ENCODE data around the gene NOL3.
A peak's percentile ranks its signal among the peaks of the same experiment; 100 is the strongest.

The NOL3 gene

DNA sequence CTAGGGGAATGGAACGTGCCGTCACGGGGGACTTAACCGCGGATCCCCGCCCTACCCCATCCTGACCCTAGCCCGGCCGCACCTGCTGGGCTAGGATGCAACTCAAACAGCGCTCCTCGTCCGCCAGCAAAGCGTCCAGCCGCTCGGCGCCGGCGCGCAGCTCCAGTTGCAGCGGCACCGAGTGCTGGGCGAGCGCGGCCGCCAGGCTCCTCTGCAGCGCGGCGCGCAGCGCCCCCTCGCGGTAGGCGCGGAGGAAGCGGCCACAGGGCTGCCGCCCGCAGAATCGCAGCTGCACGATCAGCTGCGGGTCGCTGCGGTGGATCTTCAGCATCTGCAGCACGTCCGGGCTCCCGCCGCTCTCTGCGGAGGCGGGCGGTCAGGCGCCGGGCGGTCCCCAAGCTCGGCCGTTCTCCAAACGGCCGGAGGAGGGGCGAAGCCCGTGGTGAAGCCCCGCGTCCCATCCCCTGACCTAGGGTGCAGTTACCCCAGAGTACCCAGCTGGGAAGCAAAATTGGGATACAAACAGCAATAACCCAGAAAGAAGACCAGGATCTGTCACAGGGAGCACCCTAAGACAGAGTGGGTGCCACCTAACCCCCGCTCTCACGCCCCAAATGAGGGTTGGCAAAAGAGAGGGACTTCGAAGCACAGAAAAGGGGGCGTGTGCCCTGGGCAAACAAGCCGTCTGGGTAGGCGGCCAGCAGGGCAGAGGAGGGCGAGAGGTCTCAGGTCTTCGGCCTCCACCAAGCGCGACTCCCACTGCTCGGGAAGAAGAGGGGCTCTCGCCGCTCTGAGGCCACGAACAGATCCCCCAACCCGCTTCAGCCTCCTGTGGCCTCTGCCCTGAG lies 14.8 kb upstream of the NOL3 start:
- peak; percentile 74 for DNase-seq (ENCODE audit: low spot score)

DNA sequence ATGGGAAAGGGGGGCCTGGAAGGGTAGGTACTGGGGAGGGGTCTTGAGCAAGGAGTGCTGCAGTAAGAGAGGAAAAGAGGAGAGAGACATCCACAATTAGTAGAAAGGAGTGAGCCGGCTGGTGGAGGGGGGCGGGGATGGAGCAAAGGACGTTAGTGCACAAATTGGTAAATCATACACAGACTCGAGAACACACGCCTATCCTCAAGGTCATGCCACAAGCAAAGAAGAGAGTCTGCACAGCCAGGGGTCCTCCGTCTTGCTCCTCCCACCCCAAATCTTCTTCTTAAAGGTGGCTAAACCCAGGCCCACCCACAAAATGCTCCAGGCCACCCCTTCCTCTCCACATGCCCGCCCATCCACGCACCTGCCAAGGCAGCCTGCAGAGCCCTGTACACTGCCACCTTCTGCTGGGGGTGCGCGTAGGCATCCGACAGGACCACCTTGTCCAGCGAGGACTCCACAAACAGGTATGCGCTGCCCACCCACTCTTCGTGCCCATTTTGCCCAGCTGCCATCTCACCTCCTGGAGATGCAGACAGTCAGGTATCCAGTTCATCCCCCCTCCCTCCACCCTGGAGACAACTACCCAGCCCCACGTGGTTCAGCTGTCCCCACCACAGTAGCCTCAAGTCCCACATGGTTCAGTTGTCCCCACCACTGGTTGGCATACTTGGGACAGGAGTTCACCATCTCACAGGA lies 14.0 kb upstream of the NOL3 start:
- no peak for DNase-seq (ENCODE audit: low spot score)

DNA sequence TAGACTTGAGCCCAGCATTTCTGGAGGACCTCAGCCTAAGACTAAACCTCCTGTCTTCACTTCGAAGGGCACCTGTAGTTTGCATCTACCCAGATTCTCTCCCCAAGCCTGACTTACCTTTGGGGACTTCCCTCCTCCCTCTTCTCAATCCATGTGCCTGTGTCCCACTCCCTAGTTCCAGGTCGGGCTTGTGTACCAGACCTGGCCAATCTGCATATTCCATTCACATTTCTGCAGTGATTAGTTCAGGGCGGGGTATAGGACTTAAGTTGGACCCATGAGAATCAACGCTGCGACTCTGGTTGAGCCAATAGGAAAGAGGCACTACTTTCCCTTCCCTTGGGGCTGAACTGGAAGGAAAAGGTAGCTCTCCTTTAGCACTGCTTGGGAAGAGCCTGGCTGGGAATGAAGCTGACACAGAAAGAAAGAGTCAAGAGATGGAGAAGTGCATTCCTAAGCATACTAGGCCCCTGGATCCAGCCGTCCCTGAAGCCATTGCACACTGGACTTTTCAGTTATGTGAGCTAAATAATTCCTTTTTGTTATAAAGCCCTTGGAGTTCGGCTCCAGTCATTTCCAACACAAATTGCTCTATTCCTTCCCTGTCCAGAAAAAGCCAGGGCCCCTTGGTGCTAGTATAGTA lies 13.1 kb upstream of the NOL3 start:
- no peak for DNase-seq (ENCODE audit: low spot score)

DNA sequence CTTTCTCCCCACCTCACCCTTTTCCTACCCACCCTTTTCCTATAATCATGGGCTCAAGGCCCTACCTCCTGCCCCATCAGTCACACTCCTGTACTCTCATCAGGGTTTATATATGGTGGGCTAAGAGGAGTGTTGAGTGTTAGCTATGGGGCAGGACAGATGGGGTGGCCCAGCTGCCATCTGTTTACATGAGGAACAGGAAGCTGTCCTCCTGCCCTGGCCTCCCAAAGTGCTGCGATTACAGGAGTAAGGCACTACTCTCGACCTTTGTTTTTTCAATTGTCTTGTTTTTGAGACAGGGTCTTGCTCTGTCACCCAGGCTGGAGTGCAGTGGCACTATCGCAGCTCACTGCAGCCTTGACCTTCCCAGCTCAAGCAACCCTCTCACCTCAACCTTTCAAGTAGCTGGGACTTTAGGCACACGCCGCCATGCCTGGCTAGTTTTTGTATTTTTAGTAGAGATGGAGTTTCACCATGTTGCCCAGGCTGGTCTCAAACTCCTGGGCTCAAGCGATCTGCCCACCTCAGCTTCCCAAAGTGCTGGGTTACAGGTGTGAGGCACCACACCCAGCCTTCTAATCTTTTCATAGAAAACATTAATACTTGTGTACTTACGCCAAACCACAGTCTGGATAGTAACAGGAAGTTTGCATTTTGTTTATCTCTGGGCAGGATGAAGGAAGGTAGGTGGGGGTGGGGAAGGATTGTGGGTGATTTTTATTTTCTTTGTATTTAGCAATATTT lies 12.3 kb upstream of the NOL3 start:
- DNase-seq (ENCODE audit: low spot score): no peak

DNA sequence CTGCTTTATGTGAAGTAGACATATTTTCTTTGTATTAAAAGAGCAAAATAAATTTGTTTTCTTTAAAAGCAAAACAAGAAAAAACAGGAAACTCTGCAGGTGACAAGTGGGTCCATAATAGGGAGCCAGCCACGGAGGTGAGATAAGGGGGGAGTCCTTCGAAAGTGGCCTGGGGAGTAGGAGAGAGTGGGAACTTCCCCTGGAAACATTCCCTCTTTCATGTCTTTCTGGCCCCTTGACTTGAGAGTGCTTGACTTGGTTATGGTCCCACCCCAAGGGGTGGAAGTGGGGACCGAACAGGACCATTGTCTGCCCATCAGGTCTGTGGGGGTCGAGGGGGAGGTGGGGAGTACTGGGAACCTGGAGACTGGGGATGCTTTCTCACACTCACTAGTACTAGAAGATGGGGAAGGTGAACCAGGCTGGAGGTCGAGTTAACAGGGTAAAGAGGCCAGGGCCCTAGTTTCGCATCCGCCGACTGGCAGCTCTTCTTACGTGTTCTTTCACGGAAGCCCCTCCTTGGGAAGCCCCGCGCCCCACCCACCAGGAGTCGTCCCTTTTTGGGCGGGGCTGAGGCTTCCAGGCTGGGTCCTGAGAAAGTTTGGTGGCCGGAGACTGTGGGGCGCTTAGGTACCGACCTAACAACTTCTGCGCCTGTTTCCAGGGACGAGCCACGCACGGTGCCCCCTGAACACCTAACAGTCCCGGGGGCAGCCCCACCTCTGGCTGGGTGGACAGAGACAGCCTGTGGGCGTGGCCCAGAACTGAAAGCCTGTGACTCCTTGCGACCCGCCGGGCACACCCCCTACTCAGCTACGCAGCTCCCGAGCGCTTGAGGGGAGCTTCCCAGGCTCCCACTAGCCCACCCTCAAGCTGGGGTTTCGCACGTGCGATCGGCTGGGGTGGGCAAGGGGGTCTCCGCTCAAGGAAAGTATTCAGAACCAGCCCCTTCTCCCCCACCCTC lies 11.4 kb upstream of the NOL3 start:
- peak; percentile 42 for DNase-seq (ENCODE audit: low spot score)

DNA sequence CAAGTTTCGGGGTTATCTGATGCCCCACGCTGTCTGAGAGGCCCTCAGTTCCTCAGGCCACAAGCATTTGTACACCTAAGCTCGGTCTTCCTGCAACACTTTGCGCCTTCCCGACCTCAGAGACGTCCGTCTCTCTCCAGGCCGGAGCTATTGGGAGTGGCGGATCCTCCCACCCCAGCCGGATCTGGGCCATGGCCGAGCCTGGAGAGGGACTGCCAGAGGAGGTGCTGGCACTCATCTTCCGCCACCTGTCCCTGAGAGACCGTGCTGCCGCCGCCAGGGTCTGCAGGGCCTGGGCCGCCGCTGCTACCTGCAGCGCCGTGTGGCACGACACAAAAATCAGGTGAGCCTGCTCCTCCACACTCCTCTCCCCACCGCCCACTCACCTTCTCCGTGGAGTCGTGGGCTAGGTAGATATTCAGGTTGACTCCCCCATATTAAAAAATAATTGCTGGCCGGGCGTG lies 8.7 kb upstream of the NOL3 start:
- DNase-seq (ENCODE audit: low spot score): no peak

DNA sequence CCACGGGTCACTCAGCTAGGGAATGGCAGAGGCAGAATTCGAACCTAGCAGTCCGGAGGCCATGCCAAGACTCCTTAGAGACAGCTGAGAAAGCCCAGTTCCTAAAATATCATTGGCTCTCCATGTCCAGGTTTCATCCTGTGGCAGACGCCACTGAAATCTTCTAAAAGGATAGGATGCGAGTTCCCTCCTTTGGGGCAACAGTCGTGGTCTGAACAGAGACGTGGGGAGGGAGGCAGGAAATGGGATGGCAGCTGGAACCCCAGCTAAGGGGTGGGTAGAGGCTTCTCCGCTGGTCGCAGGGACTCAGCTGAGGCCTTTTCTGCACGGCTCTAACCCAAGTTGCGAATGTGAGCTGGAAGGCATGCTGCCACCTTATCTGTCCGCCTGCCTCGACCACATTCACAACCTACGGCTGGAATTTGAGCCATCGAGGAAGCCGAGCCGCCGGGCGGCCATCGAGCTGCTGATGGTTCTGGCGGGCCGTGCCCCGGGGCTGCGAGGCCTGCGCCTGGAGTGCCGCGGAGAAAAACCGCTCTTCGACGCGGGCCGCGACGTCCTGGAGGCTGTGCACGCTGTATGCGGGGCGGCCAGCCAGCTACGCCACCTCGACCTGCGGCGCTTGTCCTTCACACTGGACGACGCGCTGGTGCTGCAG lies 7.7 kb upstream of the NOL3 start:
- no peak for DNase-seq (ENCODE audit: low spot score)

DNA sequence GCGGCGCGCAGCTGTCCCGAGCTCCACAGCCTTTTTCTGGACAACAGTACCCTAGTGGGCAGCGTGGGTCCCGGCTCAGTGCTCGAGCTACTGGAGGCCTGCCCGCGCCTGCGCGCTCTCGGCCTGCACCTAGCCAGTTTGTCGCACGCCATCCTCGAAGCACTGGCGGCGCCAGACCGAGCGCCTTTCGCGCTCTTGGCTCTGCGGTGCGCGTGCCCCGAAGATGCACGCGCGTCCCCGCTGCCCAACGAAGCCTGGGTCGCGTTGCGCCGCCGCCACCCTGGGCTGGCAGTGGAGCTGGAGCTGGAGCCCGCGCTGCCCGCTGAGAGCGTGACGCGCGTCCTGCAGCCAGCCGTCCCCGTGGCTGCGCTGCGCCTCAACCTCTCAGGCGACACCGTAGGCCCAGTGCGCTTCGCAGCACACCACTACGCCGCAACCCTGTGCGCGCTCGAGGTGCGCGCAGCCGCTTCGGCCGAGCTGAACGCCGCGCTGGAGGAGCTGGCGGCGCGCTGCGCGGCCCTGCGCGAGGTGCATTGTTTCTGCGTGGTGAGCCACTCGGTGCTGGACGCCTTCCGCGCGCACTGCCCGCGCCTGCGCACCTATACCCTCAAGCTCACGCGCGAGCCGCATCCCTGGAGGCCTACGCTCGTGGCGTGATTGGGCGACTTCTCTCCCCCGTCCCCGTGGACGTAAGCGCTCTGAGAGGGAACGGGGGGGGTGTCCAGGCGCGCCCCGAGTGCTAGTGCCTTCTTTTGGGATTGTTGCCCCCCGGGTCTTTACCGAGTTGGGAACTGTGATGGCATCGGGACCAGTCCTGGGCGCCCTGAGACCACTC lies 7.0 kb upstream of the NOL3 start:
- no peak for DNase-seq (ENCODE audit: low spot score)

DNA sequence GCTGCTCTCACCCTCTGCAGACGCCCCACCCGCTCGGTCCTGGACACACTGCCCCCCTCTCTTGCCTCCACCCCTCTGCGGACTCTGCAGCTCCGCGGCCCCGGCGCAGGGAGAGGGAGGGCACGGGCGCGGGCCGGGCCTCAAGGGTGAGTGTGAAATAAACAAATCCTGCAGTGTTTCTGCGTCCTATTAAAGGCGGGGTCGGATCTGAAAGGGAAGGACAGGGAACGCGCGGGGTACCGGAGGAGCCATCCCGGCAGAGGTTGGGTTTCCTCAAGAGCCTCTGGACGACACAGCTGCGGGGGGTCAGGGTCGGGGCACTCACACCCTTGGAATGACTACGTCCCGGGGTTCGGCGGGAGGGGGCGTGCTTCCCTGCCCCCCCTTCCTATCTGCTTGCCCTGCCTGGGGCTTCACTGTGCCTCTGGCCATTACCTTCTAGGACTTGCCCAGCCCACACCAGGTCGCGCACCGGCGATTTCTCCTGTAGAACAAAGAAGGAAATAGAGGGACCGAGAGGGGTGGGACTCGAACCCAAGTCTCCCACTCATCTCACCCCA lies 6.3 kb upstream of the NOL3 start:
- DNase-seq (ENCODE audit: low spot score): no peak

DNA sequence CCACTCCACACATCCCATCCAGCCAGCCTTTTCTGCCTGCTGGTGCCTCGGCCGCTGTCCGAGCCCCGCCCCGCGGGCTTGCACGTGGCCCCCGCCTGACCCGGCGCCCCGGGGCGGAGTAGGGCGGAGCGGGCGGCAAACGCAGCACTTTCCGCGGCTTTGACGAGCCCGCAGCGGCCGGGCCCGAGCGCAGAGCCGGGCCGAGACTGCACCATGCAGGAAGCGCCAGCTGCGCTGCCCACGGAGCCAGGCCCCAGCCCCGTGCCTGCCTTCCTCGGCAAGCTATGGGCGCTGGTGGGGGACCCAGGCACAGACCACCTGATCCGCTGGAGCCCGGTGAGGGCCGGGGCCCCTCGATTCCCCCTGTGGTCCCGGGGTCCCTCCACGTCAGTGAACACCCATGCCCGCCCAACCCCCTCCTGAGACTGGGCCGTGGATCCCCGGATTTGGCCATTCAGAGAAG lies 5.7 kb upstream of the NOL3 start, which contains the start of gene HSF4:
Gene HSF4 (plus strand): TSS at position 147 of the 463 bp plus-strand sequence. CDS start 67 bp downstream, at position 214.
- DNase-seq (ENCODE audit: low spot score): no peak

DNA sequence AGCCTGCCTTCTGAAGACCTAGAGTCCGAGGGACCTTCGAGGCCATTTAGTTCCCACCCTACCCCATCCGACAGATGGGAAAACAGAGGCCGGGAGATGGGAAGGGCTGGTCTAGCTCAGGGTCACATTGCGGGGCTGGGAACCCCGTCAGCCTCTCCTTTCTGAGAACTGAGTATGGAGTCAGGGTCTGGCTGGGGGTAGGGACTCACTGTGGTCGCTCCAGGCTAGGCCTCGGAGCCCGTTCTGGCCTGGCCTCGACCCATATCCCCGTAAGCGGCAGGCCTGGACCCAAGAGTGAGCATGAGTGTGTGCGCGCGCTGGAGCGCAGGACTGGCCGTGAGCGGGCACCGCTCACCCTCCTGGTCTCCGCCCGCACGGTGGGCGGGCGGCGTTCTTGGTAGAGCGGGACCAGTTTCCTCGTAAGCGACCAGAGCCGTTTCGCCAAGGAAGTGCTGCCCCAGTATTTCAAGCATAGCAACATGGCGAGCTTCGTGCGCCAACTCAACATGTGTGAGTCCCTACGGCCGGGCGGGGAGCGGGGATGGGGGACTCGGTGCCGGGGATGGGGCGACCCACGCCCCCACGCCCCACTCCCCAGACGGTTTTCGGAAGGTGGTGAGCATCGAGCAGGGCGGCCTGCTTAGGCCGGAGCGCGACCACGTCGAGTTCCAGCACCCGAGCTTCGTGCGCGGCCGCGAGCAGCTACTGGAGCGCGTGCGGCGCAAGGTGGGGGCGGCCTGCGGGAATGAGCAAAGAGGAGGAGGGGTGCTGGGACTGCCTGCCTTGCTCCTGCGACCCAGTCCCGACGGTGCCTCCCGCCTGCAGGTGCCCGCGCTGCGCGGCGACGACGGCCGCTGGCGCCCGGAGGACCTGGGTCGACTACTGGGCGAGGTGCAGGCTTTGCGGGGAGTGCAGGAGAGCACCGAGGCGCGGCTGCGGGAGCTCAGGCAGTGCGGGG lies 4.9 kb upstream of the NOL3 start:
- DNase-seq (ENCODE audit: low spot score): no peak

DNA sequence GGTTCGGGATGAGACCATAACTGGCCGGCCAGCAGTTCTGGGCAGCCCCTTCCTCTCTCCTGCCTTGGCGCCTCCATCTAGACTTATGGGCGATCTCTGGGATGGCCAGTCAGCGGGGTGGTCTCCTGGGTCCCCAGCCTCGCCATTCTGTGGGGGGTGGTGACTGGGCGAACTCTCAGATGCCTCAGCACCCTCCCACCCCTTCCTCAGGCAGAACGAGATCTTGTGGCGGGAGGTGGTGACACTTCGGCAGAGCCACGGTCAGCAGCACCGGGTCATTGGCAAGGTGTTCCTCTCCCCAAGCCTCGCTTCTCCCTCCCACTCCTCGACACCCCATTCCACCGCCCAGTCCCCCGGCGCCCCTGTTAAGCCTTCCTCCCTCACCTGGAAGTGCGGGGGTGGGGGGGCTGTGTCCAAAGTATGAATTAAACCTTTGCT lies 4.2 kb upstream of the NOL3 start:
- DNase-seq (ENCODE audit: low spot score): no peak

DNA sequence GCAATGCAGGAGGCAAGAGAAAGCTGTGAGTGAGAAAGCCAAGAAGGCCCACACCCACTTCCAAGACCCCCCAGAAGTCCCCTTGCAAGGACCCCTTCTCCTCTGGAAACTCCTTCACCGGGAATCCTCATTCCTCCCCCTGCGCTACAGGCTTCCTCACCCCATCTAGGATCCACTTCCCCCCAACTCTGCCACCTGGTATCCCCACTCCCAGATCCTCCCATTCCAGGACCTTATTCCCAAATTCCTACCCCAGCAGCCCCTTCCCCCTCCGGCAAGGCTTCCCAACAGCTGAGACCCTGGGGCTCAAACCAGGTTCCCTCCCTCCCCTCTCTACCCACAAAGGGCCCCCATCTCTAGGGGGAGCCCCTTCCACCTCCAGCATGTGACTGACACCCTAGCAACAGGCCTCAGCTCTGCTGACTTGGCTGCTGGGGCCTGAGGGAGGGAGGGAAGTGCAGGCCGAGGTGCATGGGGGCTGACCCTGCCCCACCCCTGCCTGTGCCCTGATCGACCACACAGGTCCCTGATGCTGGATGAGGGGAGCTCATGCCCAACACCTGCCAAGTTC lies 3.7 kb upstream of the NOL3 start:
- DNase-seq (ENCODE audit: low spot score): no peak

DNA sequence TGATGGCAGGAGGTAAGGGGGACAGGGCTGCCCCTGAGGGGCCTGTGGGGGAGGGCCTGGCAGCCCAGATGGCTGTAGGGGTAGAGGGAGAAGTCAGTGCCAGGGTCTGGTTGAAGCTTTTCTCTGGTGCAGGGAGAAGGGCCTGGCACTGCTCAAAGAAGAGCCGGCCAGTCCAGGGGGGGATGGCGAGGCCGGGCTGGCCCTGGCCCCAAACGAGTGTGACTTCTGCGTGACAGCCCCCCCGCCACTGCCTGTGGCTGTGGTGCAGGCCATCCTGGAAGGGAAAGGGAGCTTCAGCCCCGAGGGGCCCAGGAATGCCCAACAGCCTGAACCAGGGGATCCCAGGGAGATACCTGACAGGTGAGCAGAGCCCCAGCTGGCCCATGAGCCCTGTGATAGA lies 2.8 kb upstream of the NOL3 start:
- no peak for DNase-seq (ENCODE audit: low spot score)

DNA sequence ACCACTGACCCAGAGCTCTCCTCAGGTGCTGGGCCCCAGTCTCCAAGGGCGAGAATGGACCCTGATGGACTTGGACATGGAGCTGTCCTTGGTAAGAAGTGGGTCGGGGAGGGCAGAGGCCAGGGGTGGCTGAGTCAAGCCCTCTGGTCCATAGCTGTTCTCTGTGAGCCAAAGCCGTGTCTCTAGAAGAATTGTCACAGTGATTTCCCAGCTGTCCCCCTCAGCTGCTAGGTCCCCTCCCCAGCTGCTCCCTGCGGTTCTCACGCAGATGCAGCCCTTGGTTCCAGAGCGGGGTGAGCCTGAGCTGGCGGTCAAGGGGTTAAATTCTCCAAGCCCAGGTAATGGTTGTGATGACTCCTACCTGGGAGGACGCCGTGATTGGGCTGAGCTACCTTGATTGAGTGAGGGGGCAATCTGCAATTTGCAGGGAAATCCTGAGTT lies 1.3 kb upstream of the NOL3 start:
- DNase-seq (ENCODE audit: low spot score): no peak

DNA sequence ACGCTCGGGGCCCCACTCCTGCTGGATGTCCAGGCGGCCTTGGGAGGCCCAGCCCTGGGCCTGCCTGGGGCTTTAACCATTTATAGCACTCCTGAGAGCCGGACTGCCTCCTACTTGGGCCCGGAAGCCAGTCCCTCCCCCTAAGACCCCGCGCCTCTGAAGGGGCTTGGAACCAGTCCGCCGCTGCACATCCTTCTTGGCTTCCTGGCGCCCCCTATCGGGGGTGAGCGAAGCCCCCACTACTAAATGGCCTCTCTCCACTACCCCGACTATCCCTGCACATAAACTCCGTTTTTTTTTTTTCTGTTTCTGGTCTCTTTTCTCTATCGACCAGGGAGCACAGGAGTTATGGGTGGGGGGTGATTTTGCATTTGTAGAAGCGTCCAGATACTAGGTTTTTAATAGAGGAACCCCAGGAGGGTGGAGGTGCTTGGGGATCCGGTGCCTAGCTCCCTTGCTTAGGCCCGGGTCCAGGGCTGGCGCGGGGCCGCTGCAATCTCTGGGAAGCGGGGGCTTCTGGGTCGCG lies 633 bp upstream of the NOL3 start:
- DNase-seq (ENCODE audit: low spot score): peak; percentile 43

Measured in hematopoietic multipotent progenitor cell treated with erythropoietin and hydrocortisone succinate and interleukin-3 and kit ligand, for 17 days (in vitro differentiated cells).